Smooth muscle cell of bladder (primary cell): Measurements from ENCODE around the gene KRTAP10-3. TPM values are rescaled to one million over a fixed set of nuclear protein-coding genes. Genes with fewer than 3 reads are reported as not detected.

ENCODE experiments used
- total RNA-seq: library from RNA; depleted of rRNA; stranded (reverse); fragments of >200 nt; gene quantifications from 2 replicates; pipeline ENCODE4 v1.2.3, GENCODE V29; 2014

The KRTAP10-3 gene
- total RNA-seq: not detected in 2 replicates

GRCh38 chr21:44558695-44559094, at the start of gene KRTAP10-3:
TSS of gene KRTAP10-3 (minus strand) at chr21:44558795. CDS start at chr21:44558715, 80 bp downstream.

GRCh38 chr21:44600118-44600978, 41.8 kb upstream of the KRTAP10-3 start, which contains the start of gene KRTAP10-7:
TSS of gene KRTAP10-7 (plus strand) at chr21:44600597. CDS start at chr21:44600622, 25 bp downstream.

GRCh38 chr21:44592446-44593311, 34.1 kb upstream of the KRTAP10-3 start, which contains the start of gene KRTAP10-6:
TSS of gene KRTAP10-6 (minus strand) at chr21:44592505. CDS start at chr21:44592484, 21 bp downstream.

GRCh38 chr21:44580231-44580821, 21.7 kb upstream of the KRTAP10-3 start, which contains the start of gene KRTAP10-5:
TSS of gene KRTAP10-5 (minus strand) at chr21:44580604. CDS start at chr21:44580578, 26 bp downstream.

GRCh38 chr21:44573630-44574456, 15.2 kb upstream of the KRTAP10-3 start, which contains the start of gene KRTAP10-4:
TSS of gene KRTAP10-4 (plus strand) at chr21:44573729. CDS start at chr21:44573759, 30 bp downstream.

GRCh38 chr21:44551340-44551961, 7.1 kb downstream of the KRTAP10-3 start, which contains the start of gene KRTAP10-2:
TSS of gene KRTAP10-2 (minus strand) at chr21:44551505. CDS start at chr21:44551458, 47 bp downstream.

GRCh38 chr21:44539991-44540666, 18.5 kb downstream of the KRTAP10-3 start, which contains the start of gene KRTAP10-1:
TSS of gene KRTAP10-1 (minus strand) at chr21:44540195. CDS start at chr21:44540150, 45 bp downstream.

Other genes starting within 250 kb of the KRTAP10-3 start
- gene CFAP410, start 219.4 kb downstream of the KRTAP10-3 start, total RNA-seq: 9.2 and 11.7 TPM in 2 replicates
- under 0.01 TPM in 2 replicates for gene TRPM2, start 205.2 kb downstream of the KRTAP10-3 start, total RNA-seq
- gene LRRC3, start 103.3 kb downstream of the KRTAP10-3 start, total RNA-seq: under 0.01 and 0.14 TPM in 2 replicates
- not detected in 2 replicates for gene KRTAP10-1, start 18.6 kb downstream of the KRTAP10-3 start, total RNA-seq
- not detected in 2 replicates for gene KRTAP10-2, start 7.3 kb downstream of the KRTAP10-3 start, total RNA-seq
- gene KRTAP10-4, start 14.9 kb upstream of the KRTAP10-3 start, total RNA-seq: not detected in 2 replicates
- not detected in 2 replicates for gene KRTAP10-5, start 21.8 kb upstream of the KRTAP10-3 start, total RNA-seq
- gene KRTAP10-6, start 33.7 kb upstream of the KRTAP10-3 start, total RNA-seq: not detected in 2 replicates
- gene KRTAP10-7, start 41.8 kb upstream of the KRTAP10-3 start, total RNA-seq: not detected in 2 replicates
- not detected in 2 replicates for gene KRTAP10-8, start 53.3 kb upstream of the KRTAP10-3 start, total RNA-seq
- gene KRTAP10-9, start 68.3 kb upstream of the KRTAP10-3 start, total RNA-seq: not detected in 2 replicates
- gene KRTAP10-10, start 78.6 kb upstream of the KRTAP10-3 start, total RNA-seq: not detected in 2 replicates
- not detected in 2 replicates for gene KRTAP10-11, start 87.6 kb upstream of the KRTAP10-3 start, total RNA-seq
- not detected in 2 replicates for gene KRTAP12-4, start 95.9 kb upstream of the KRTAP10-3 start, total RNA-seq
- gene KRTAP12-3, start 99.1 kb upstream of the KRTAP10-3 start, total RNA-seq: not detected in 2 replicates
- gene KRTAP12-2, start 108.1 kb upstream of the KRTAP10-3 start, total RNA-seq: not detected in 2 replicates
- gene KRTAP12-1, start 123.4 kb upstream of the KRTAP10-3 start, total RNA-seq: not detected in 2 replicates
- not detected in 2 replicates for gene KRTAP10-12, start 138.4 kb upstream of the KRTAP10-3 start, total RNA-seq
- not detected in 2 replicates for gene TSPEAR, start 152.8 kb upstream of the KRTAP10-3 start, total RNA-seq
- gene UBE2G2, start 243.0 kb upstream of the KRTAP10-3 start, total RNA-seq: 45.4 and 85.0 TPM in 2 replicates